ENCODE results near the gene TLCD5. TPM values are rescaled to one million over a fixed set of nuclear protein-coding genes. Genes with fewer than 3 reads are reported as not detected.

The TLCD5 gene
- total RNA-seq, 6 experiments from 2014 or later, result 7.8 to 10.2 (median 8.6) TPM

DNA sequence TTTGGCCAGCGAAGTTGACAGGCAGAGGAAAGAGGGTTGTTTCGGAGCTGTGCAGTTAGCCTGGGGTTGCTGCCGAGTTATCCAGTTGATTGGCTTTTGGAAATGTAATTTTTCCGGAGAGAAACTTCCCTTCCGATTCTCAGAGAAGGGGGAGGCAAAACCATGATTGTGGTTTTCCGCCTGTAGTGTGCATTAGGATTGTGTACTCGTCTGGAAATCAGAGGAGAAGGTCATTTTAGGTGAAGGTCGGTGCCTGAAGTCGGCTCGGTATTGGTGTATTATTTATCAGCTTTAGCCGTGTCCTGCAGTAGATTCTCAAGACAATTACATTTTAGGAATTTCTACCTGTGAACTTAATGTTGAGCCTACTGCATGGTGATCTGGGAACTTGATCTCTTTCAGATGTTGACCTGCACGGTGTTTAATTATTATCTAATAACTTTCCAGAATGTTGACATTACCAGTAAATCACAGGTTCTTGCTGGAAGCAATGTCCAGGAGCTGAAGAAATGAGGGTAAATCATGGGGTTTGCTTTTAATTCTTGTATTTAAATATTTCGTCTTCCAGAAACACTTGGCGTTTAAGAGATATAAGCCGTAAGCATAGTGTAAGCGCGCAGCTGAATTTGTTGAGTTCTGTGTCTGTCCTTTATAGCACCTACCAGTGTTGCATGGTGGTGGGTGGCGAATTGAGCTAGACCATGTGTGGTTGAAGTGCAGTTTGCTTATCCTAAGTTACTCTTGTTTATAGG is 12.4 kb downstream of the TLCD5 start:
- Mint-ChIP-seq H3K27ac (peak overlapping the region; percentile 95), H3K4me3 (peak overlapping the region; percentile 99), H3K27me3 (ENCODE audit: insufficient read depth) (peaks cover 6% of the 10 kb centered on the region; the same call in 1 of the 2 replicates), H3K36me3 (ENCODE audit: low read depth) (peaks cover 19% of the 10 kb centered on the region), H3K9me3 (no peaks in the 10 kb centered on the region), H3K4me1 (ENCODE audit: low read depth) (peaks cover 63% of the 10 kb centered on the region)
- TF ChIP-seq, protein P1, sequence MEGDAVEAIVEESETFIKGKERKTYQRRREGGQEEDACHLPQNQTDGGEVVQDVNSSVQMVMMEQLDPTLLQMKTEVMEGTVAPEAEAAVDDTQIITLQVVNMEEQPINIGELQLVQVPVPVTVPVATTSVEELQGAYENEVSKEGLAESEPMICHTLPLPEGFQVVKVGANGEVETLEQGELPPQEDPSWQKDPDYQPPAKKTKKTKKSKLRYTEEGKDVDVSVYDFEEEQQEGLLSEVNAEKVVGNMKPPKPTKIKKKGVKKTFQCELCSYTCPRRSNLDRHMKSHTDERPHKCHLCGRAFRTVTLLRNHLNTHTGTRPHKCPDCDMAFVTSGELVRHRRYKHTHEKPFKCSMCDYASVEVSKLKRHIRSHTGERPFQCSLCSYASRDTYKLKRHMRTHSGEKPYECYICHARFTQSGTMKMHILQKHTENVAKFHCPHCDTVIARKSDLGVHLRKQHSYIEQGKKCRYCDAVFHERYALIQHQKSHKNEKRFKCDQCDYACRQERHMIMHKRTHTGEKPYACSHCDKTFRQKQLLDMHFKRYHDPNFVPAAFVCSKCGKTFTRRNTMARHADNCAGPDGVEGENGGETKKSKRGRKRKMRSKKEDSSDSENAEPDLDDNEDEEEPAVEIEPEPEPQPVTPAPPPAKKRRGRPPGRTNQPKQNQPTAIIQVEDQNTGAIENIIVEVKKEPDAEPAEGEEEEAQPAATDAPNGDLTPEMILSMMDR (IDR thresholded peaks at IDR 0.05), result no peak
- no peak for DNase-seq

DNA sequence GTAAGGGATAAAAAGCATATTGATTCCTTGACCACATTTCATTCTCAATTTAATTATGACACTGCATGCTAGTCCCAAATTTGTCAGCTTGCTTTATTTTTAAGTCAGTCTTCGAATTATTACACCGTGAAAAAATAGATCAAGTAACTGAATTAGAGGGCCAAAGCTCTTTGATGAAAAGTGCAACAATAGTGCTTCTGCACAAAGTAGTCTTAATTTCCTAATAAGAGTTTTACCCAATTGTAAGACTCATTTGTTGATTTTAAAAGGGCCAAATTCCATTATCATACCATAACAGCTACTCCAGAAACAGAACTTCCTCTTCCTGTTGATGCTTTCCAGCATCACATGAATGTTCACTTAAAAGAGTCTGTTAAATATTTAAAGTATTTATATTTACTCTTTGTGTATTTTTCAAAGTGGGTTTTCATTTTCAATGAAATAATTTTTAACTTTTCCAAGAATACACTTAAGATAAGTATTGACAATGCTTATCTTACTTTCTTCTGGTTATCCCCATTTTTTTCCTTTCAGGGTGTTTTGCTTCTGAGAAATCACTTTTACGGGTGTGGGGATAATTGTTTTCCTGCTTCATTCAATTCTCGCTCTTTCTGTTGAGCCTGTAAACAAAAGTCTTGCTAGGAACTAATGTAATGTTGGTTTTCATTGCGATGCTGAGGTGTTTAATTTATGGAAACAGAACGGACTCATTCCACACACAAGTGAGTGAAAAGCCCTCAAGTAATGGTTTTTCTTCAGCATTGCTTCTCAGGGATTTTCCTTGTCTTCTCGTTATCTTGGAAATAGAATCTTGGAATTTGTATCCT is 13.2 kb downstream of the TLCD5 start:
- DNase-seq, result peak; percentile 23

DNA sequence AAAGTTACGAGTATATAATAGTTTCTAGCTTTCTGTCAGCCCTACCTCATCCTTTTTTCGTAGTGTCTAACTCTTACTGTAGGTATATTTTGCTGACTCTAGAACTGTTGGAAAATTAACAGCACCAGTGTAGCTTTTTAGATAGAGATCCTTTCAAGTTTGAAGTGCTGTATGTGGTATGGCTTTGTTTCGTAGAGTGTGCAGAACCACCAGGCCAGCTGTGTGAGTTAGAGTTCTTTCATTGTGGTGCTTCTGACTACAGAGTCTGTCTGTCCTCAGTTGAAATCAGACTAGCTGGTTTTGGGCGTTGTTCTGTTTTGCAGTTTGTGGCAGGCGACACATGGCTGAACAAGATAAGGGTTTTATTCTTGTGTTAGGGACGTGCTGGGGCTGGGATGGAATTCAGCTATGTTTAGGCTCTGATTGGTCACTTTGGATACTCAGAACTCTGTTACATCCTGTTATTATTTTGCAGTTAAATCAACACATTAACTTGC is 14.3 kb downstream of the TLCD5 start:
- H3K4me1 Mint-ChIP-seq (ENCODE audit: low read depth), result peaks cover 57% of the 10 kb centered on the region
- peaks cover 6% of the 10 kb centered on the region; the same call in 1 of the 2 replicates for H3K27me3 Mint-ChIP-seq (ENCODE audit: insufficient read depth)

More for the DNA sequence above, 13.2 kb downstream of the TLCD5 start:
- peaks cover 19% of the 10 kb centered on the region for H3K36me3 Mint-ChIP-seq (ENCODE audit: low read depth)
- peaks cover 56% of the 10 kb centered on the region for H3K4me1 Mint-ChIP-seq (ENCODE audit: low read depth)
- H3K4me3 Mint-ChIP-seq, result peak overlapping the region; percentile 99
- H3K27me3 Mint-ChIP-seq (ENCODE audit: insufficient read depth), result peaks cover 6% of the 10 kb centered on the region; the same call in 1 of the 2 replicates
- TF ChIP-seq, protein P1 (IDR thresholded peaks at IDR 0.05), result no peak
- H3K9me3 Mint-ChIP-seq, result no peaks in the 10 kb centered on the region
- H3K27ac Mint-ChIP-seq, result peak overlapping the region; percentile 95

DNA sequence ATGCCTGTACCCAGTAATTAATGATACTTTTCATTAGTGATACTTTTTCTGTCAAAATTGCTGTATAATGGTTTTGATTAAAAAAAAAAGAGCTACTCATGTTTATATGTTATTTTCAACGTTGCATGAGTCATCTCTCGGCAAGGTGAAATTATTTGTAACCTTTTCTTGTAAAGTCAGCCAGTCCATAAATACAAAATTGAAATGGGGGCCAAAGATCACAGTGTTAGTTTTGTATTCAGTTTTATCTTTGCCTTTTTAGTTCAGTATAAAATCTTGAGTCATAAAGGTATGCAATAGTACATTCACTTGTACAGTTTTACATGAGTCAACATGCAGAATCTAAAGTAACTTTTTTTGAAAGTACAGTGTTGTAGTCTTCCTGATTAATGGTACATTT is 15.4 kb downstream of the TLCD5 start:
- Mint-ChIP-seq H3K27ac (peak overlapping the region; percentile 67; the same call in 1 of the 2 replicates), H3K27me3 (ENCODE audit: insufficient read depth) (peaks cover 6% of the 10 kb centered on the region; the same call in 1 of the 2 replicates), H3K4me1 (ENCODE audit: low read depth) (peaks cover 59% of the 10 kb centered on the region), H3K9me3 (no peaks in the 10 kb centered on the region), H3K4me3 (peak overlapping the region; percentile 99), H3K36me3 (ENCODE audit: low read depth) (peaks cover 19% of the 10 kb centered on the region)
- DNase-seq, result no peak
- TF ChIP-seq, protein P1 (IDR thresholded peaks at IDR 0.05), result no peak

More for the DNA sequence above, 14.3 kb downstream of the TLCD5 start:
- peak; percentile 37 for DNase-seq
- no peaks in the 10 kb centered on the region for H3K9me3 Mint-ChIP-seq
- H3K36me3 Mint-ChIP-seq (ENCODE audit: low read depth), result peaks cover 19% of the 10 kb centered on the region
- H3K4me3 Mint-ChIP-seq, result peak overlapping the region; percentile 99
- peak overlapping the region; percentile 67 for H3K27ac Mint-ChIP-seq
- TF ChIP-seq, protein P1 (IDR thresholded peaks at IDR 0.05), result no peak

DNA sequence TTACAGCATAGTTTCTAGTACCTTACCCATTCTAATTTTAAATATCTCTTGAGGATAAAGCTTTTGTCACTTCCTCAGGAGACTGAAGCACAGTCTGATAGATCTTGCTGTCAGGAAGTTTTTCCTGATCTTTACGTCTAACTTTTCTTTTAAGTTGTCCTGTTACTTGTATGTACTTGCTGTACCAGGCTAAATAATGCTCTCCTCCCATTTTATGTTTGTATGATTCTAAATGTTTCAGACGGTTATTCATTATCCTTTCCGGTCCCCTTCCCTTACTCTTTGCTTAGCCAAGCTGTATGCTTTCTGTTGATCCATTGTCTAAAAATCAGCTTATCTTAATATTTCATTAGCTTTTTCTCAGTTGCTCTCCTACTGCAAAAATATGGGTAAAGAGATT is 17.1 kb downstream of the TLCD5 start:
- no peak overlapping the region for H3K4me3 Mint-ChIP-seq

More for the DNA sequence above, 17.1 kb downstream of the TLCD5 start:
- Mint-ChIP-seq H3K36me3 (ENCODE audit: low read depth) (peaks cover 14% of the 10 kb centered on the region), H3K27me3 (ENCODE audit: insufficient read depth) (peaks cover 2% of the 10 kb centered on the region; the same call in 1 of the 2 replicates), H3K9me3 (no peaks in the 10 kb centered on the region), H3K4me1 (ENCODE audit: low read depth) (peaks cover 73% of the 10 kb centered on the region), H3K27ac (no peak overlapping the region)
- DNase-seq, result no peak
- TF ChIP-seq, protein P1 (IDR thresholded peaks at IDR 0.05), result no peak

All from HFFc6 (cell line).